Uterus (tissue), 4 donors: ENCODE data around the gene TRPV5. TPM values are rescaled to one million over a fixed set of nuclear protein-coding genes. Genes with fewer than 3 reads are reported as not detected.

ENCODE experiments used
- DNase-seq, 2 donors: peaks; one replicate each; pipeline ENCODE4 v3.0.0-alpha.2; 2019 to 2020
- H3K27ac ChIP-seq, 2 donors: fragments of 200-600 bp; sonication (generic); 1 replicate in 1 of 2; 2 replicates in 1 of 2; pipeline ENCODE4 v1.5.1; 2016 to 2018
- H3K27me3 ChIP-seq, 2 donors: fragments of 200-600 bp; sonication (generic); one replicate each; pipeline ENCODE4 v1.5.1; 2018 to 2019; ENCODE audit warnings: control low read depth in 1 of 2
- H3K36me3 ChIP-seq, 2 donors: fragments of 200-600 bp; sonication (generic); one replicate each; pipeline ENCODE4 v1.5.1; 2019; ENCODE audit warnings: control low read depth in 1 of 2
- H3K4me1 ChIP-seq, 2 donors: fragments of 200-600 bp; sonication (generic); one replicate each; pipeline ENCODE4 v1.5.1; 2018 to 2019; ENCODE audit warnings: control low read depth in 1 of 2
- H3K4me3 ChIP-seq, 2 donors: fragments of 200-600 bp; sonication (generic); 1 replicate in 1 of 2; 2 replicates in 1 of 2; pipeline ENCODE4 v1.5.1; 2018 to 2019; ENCODE audit warnings: mild to moderate bottlenecking in 1 of 2
- H3K9me3 ChIP-seq, 2 donors: fragments of 200-600 bp; sonication (generic); one replicate each; pipeline ENCODE4 v1.5.1; 2019; ENCODE audit warnings: control low read depth in 1 of 2
- CTCF ChIP-seq, 4 experiments: fragments of 200-600 bp in 2 of 4; fragments of 450-650 bp in 2 of 4; sonication (generic) in 2 of 4; IDR thresholded peaks; one replicate each; pipeline ENCODE4 v1.5.1; 2016 to 2019; ENCODE audit warnings: antibody characterized with exemption in 4 of 4, mild to moderate bottlenecking in 2 of 4, moderate library complexity in 1 of 4
- POLR2A ChIP-seq, 2 donors: fragments of 450-650 bp; IDR thresholded peaks; one replicate each; pipeline ENCODE4 v1.6.1; 2016; ENCODE audit warnings: antibody characterized with exemption in 2 of 2, mild to moderate bottlenecking in 1 of 2, moderate library complexity in 1 of 2
- intact Hi-C: fragments of 100-400 bp; cut with DNase I; formaldehyde crosslinking; loops from one replicate; pipeline ENCODE4 v1.15.1; 2023; ENCODE audit warnings: low total_unique reads
- total RNA-seq, 4 donors: library from RNA; depleted of rRNA in 3 of 4; stranded (reverse); fragments of >200 nt in 3 of 4; gene quantifications; one replicate each; pipeline versions ENCODE4 v1.1.0 to v1.2.4, GENCODE V29; 2014 to 2023
- donor health status: DM: yes; HTN: yes; CAD: no.

The TRPV5 gene
- total RNA-seq, 4 donors from 2014 or later: 0.34 TPM; not detected in 3

GRCh38 chr7:142873871-142874270, 59.7 kb downstream of the TRPV5 start:
- no peak for DNase-seq
- Histone ChIP-seq H3K27ac (no peak overlapping the region), H3K9me3 (no peaks in the 10 kb centered on the region), H3K27me3 (no peaks in the 10 kb centered on the region), H3K36me3 (no peaks in the 10 kb centered on the region), H3K4me3 (no peak overlapping the region), H3K4me1 (no peaks in the 10 kb centered on the region)
- intact Hi-C loops: no loop called here
- no peak for TF ChIP-seq CTCF (IDR thresholded peaks at IDR 0.05)
- no peak for TF ChIP-seq POLR2A (IDR thresholded peaks at IDR 0.05)

GRCh38 chr7:142873281-142873784, 60.2 kb downstream of the TRPV5 start:
- no peak overlapping the region for H3K27ac ChIP-seq
- no peak overlapping the region for H3K4me3 ChIP-seq
- H3K4me1 ChIP-seq: no peaks in the 10 kb centered on the region
- H3K27me3 ChIP-seq: no peaks in the 10 kb centered on the region
- H3K36me3 ChIP-seq: no peaks in the 10 kb centered on the region
- H3K9me3 ChIP-seq: no peaks in the 10 kb centered on the region
- TF ChIP-seq POLR2A (IDR thresholded peaks at IDR 0.05): no peak
- peak in 1 of 4 experiments; percentile 12 for TF ChIP-seq CTCF (IDR thresholded peaks at IDR 0.05)
- no peak for DNase-seq
- intact Hi-C loops: no loop called here

- TF ChIP-seq CTCF (IDR thresholded peaks at IDR 0.05) (no peak), POLR2A (IDR thresholded peaks at IDR 0.05) (no peak)
- H3K4me3 ChIP-seq: no peak overlapping the region
- intact Hi-C loops: no loop called here
- DNase-seq: no peak
- no peaks in the 10 kb centered on the region for H3K27me3 ChIP-seq
- no peak overlapping the region for H3K27ac ChIP-seq
- no peaks in the 10 kb centered on the region for H3K9me3 ChIP-seq
- H3K36me3 ChIP-seq: no peaks in the 10 kb centered on the region
- H3K4me1 ChIP-seq: no peaks in the 10 kb centered on the region
Observed at GRCh38 chr7:142872106-142872675, 61.4 kb downstream of the TRPV5 start.

GRCh38 chr7:142871260-142872105, 62.1 kb downstream of the TRPV5 start:
- no peak for DNase-seq
- H3K4me1 ChIP-seq: no peaks in the 10 kb centered on the region
- no peaks in the 10 kb centered on the region for H3K36me3 ChIP-seq
- H3K4me3 ChIP-seq: no peak overlapping the region
- no peaks in the 10 kb centered on the region for H3K27me3 ChIP-seq
- H3K9me3 ChIP-seq: no peaks in the 10 kb centered on the region
- H3K27ac ChIP-seq: no peak overlapping the region
- intact Hi-C loops: no loop called here
- TF ChIP-seq POLR2A (IDR thresholded peaks at IDR 0.05) (no peak), CTCF (IDR thresholded peaks at IDR 0.05) (no peak)
